Measurements from ENCODE around the gene ACSF3.
"Not testable (repeated sequence)": the region's sequence is repeated elsewhere in the genome, so short reads cannot be mapped to it uniquely, and the experiment has no call there.

The ACSF3 gene

DNA sequence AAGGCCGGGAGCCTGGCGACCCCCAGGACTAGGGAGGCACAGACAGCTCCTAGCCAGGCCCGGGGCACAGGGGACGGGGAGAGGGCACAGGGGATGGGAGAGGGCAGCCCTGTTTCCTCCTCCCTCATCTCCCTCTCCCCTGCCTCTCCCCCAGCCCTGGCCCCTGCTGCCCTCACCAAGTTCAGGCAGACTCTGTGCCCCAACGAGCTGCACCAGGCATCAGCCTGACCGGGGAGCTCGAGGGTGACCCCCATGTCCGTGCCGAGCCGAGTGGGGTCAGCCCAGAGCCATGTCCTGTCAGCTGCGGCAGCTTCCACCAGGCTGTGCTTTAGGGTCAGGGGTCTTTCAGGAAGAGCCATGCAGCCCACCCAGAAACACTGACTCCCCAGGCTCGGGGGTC is 83.8 kb downstream of the ACSF3 start:
- no peak for DNase-seq

DNA sequence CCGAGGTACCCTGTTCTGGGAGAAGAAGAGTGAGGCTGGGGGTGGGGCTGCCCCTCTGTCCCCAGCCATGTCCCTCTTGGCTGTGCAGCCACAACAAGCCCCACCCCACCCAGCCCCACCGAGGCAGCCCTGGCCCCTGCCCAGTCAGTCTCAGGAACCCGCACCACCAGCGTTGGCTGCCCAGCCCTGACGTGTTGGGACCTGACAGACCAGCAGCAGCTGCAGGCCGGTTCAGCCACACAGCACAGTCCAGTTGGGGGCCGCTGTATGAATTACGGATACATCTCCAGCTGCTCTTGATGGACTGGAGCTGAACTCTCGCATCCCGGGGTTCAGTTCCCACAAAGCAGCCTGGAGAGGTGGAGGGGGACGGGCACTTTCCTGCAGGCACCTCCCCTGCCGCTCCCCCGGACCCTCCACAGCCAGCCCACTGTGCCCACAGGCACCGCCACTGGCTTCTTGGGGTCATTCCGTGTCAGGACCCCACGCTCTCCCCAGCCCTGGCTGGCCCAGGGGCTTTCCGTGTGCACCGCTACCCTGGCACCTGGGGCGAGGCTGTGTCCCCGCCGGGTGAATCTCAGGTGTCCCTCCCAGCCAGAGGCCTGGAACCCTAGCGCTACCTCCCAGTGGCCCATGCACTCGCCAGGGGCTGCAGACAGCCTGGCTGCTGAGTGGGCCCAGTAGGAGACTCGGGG is 84.9 kb downstream of the ACSF3 start:
- no peak for DNase-seq

DNA sequence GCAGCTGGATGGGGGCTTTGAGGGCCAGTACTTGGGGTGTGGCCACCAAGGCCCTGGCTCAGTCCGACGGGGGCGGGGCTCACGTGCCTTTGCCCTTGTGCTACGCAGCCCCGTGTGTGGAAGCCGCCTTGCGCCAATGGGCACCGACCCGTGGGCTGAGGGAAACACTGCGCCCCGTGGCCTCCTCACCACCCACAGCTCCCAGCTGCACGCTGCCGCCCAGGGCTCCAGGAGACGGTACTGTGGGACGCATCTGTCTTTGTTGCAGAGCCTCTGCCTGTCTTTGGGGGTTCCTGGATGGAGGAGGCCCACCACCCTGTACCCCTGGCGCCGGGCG is 85.5 kb downstream of the ACSF3 start:
- DNase-seq, result no peak

DNA sequence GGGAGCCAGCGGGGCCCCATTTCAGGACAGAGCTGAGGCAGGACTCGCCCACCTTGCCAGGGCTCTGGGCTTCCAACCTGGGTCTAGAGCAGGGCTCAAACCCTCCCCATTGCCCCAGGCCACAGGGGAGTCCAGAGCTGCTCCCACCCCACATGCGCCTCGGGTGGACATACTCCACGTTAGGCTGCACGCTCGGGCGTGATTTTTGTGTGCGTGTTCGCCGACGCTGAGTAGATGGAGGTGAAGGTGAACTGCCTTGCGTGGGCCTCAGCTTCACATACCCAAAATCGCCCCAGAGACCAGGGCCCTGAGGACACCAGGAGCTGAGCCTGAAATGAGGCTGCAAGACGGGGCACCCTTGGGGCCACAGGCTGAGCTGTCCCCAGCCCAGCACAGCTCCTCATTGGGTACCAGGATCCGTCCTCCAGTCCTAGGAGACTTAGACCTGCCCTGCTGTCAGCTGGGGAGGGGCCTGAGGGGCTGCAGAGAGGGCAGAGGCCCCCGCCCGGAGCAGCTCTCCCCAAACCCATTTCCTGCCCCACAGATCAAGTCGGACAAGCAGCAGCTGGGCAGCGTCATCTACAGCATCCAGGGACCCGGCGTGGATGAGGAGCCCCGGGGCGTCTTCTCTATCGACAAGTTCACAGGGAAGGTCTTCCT is 86.1 kb downstream of the ACSF3 start:
- no peak for DNase-seq

DNA sequence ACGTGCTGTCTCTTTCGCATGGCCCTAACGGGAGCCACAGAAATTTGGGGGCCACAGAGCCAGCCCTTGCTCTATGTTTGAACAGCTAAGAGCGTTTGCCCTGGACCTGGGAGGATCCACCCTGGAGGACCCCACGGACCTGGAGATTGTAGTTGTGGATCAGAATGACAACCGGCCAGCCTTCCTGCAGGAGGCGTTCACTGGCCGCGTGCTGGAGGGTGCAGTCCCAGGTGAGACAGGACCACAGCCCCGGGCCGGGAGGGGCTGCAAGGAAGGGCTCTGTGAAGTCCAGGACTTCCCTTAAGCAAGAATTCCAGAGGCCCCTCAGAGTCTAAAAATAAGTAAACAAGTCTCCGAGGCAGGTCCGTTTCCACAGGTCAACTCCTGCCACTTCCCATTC is 89.8 kb downstream of the ACSF3 start:
- no peak for DNase-seq

DNA sequence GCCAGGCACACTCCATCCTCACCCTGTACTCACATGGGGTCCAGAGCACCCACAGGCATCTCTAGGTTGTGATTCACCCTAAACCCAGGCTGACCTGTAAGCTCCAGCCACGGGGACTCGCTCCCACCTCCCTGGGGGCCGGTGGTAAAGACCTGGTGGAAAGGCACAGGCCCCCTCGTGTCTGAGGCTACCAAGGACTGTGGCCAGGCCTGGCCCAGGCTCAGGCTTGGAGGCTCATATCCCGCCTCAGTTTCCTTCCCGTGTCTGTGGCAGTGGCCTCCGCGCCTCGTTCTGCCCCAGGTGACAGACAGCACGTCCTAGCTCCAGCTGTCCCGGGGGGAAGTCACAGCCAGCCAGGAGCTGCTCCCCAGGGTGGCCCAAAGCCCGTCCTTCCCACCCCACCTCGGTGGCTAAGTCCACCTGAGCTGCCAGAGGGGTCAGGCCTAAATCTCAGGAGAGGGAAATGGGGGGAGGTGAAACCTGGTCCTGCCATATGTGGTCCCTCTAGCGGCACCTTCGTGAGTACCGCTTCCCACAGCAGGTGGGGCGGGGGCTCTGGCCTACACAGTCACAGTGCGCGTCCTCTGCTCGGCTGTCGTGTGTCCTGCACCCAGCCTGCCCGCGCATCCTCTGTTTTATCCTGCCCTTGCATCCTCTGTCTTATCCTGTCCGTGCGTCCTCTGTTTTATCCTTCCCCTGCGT is 90.5 kb downstream of the ACSF3 start:
- no peak for DNase-seq

DNA sequence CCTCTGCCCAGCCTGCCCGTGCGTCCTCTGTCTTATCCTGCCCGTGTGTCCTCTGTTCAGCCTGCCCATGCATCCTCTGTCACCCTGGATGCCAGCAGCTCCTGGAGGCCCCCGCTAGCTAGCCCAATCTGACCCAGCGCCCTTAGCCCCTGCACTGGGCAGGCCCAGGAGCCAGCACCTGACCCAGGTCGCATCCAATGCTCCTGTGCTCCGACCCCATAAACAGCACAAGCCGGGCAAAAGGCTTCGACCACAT is 91.0 kb downstream of the ACSF3 start:
- DNase-seq, result no peak

DNA sequence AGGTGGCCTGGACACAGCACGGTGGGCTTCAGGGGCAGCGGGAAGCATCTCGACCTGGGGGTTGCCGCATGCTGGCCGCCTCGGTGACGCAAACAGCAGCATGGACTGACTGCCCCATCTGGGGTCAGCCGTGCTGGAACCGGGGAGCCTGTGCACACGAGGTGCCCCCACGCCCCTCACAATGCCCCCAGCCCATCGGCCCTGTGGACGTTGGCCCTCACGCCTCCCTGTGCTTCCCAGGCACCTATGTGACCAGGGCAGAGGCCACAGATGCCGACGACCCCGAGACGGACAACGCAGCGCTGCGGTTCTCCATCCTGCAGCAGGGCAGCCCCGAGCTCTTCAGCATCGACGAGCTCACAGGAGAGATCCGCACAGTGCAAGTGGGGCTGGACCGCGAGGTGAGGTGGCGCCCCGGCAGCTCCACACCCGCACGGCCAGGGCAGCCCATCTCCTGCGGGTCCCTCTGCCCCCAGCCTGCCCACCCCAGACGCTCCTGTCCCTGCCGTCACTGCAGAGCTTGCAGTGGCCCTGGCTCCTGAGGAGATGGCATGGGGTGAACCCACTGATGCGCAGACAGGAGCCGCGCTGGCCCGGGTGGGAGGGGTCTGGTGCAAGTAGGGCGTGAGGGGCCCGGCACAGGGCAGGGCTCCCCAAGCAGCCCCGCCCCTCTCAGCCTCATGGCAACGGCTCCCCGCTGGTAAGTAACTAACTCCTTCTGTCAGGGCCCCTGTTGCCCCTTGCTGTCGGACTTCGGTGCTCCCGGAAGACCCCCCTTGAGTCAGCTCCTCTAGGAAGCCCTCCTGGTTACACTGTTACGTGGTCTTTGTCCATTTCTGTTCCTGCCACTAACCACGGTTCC is 91.5 kb downstream of the ACSF3 start:
- DNase-seq, result no peak

DNA sequence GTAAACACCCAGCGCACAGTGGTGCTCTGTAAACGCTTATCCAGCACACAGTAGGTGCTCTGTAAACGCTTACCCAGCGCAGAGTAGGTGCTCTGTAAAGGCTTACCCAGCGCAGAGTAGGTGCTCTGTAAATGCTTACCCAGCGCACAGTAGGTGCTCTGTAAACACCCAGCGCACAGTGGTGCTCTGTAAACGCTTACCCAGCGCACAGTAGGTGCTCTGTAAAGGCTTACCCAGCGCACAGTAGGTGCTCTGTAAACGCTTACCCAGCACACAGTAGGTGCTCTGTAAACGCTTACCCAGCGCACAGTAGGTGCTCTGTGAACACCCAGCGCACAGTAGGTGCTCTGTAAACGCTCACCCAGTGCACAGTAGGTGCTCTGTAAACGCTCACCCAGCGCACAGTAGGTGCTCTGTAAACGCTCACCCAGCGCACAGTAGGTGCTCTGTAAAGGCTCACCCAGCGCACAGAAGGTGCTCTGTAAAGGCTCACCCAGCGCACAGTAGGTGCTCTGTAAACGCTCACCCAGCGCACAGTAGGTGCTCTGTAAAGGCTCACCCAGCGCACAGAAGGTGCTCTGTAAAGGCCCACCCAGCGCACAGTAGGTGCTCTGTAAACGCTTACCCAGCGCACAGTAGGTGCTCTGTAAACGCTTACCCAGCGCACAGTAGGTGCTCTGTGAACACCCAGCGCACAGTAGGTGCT is 92.4 kb downstream of the ACSF3 start:
- DNase-seq, result not testable (repeated sequence)

DNA sequence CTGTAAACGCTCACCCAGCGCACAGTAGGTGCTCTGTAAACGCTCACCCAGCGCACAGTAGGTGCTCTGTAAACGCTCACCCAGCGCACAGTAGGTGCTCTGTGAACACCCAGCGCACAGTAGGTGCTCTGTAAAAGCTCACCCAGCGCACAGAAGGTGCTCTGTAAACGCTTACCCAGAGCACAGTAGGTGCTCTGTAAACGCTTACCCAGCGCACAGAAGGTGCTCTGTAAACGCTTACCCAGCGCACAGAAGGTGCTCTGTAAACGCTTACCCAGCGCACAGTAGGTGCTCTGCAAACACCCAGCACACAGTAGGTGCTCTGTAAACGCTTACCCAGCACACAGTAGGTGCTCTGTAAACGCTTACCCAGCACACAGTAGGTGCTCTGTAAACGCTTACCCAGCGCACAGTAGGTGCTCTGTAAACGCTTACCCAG is 93.0 kb downstream of the ACSF3 start:
- DNase-seq, result not testable (repeated sequence)

DNA sequence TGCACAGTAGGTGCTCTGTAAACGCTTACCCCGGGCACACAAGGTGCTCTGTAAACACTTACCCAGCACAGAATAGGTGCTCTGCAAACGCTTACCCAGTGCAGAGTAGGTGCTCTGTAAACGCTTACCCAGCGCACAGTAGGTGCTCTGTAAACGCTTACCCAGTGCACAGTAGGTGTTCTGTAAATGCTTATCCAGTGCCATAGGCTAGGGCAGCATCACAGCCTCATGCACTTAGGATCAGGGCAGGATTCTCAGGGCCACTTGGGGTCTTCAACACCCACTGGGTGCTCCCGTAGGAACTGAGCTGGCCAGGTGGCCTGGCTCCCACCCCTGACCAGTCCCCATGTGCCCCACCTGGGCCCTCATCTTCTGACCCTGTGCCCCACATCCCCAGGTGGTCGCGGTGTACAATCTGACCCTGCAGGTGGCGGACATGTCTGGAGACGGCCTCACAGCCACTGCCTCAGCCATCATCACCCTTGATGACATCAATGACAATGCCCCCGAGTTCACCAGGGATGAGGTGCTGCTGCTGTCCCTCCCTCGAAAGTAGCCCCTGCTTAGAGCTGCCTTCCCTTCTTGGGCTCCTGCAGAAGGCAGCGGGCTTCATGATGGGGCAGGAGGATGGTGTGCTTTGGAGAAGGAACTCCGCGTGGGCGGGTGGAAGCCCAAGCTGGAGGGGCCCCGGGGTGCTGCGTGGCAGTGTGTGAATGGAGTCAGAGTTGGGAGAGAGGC is 93.5 kb downstream of the ACSF3 start:
- peak; percentile 40 for DNase-seq

DNA sequence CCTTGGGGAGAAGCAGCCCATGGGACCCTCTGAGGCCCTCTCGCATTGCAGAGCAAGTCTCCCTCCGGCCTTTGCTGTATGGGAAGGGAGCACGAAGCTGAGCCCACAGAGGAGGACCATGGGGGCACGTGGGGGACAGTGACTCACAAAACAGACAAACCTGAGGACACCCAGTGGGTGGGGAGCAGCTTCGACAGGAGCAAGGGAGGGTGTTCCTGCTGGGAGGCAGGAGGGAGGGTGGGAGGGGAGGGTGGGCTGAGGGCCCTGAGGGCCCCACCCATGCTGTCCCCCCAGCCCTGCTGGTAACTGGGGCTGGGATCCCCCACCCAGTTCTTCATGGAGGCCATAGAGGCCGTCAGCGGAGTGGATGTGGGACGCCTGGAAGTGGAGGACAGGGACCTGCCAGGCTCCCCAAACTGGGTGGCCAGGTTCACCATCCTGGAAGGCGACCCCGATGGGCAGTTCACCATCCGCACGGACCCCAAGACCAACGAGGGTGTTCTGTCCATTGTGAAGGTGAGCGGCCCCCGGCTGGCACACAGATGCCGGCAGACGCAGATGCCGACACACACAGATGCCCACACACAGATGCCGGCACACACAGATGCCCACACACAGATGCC is 94.2 kb downstream of the ACSF3 start:
- DNase-seq, result no peak

DNA sequence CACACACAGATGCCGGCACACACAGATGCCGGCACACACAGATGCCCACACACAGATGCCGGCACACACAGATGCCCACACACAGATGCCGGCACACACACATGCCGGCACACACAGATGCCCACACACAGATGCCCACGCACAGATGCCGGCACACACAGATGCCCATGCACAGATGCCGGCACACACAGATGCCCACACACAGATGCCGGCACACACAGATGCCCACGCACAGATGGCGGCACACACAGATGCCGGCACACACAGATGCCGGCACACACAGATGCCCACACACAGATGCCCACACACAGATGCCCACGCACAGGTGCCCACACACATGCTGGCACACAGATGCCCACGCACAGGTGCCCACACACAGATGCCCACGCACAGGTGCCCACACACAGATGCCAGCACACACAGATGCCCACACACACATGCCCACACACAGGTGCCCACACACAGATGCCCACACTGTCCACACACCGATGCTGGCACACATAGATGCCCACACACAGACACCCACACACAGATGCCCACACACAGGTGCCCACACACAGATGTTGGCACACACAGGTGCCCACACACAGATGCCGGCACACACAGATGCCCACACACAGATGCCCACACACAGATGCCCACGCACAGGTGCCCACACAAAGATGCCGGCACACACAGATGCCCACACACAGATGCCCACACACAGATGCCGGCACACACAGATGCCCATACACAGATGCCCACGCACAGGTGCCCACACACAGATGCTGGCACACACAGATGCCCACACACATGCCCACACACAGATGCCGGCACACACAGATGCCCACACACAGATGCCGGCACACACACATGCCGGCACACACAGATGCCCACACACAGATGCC is 95.1 kb downstream of the ACSF3 start:
- not testable (repeated sequence) for DNase-seq

DNA sequence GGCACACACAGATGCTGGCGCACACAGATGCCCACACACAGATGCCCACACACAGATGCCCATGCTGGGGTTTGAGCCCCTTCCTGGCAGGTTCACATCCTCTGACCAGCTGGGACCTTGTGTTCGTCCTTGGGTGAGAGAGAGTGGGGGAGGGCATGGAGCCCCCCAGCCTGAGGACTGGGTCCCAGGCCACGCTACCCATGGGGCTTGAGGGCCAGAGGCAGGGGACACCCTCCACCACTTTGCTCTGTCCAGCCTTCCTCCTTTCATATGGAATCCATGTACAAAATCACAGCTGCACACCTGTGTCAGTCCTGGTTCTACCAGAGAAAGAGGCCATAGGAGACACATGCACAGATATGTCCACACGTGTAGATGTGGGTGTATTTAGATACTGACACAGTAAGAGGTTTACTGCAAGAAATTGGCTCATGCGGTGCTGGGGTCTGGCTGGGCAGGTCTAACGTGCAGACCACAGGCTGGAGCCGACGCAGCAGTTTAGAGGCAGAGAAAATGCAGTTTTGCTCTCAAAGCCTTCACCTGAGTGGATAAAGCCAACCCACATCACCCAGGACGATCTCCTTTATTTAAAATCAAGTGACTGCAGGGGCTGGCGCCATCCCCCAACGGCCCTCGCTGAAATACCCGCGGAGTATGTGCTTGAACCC is 95.8 kb downstream of the ACSF3 start:
- DNase-seq, result no peak

DNA sequence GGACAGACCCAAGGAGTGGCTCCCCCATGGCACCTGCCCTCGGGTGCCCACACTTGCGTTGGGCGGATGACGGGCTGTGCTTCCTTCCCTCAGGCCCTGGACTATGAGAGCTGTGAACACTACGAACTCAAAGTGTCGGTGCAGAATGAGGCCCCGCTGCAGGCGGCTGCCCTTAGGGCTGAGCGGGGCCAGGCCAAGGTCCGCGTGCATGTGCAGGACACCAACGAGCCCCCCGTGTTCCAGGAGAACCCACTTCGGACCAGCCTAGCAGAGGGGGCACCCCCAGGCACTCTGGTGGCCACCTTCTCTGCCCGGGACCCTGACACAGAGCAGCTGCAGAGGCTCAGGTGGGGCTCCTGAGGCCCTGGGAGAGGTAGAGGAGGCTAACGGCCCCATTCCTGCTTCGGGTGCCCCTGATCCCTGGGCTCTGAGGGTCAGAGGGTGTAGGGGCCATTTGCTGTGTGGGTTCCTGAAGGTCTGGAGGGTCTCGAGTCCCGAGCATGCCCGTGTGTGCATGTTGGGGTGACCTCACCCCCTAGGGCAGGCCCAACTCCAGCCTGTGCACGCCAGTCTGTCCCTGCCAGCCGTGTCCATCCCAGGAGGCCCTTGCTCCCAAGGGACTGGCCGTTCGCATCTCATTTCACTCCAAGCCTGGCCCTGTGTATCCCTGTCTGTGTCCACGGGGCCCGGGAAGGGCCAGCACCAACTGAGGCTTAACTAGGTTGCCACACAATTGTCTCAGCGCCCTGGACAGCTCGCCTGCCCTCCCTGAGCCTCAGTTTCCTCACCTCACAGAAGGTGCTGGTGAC is 96.7 kb downstream of the ACSF3 start:
- no peak for DNase-seq

DNA sequence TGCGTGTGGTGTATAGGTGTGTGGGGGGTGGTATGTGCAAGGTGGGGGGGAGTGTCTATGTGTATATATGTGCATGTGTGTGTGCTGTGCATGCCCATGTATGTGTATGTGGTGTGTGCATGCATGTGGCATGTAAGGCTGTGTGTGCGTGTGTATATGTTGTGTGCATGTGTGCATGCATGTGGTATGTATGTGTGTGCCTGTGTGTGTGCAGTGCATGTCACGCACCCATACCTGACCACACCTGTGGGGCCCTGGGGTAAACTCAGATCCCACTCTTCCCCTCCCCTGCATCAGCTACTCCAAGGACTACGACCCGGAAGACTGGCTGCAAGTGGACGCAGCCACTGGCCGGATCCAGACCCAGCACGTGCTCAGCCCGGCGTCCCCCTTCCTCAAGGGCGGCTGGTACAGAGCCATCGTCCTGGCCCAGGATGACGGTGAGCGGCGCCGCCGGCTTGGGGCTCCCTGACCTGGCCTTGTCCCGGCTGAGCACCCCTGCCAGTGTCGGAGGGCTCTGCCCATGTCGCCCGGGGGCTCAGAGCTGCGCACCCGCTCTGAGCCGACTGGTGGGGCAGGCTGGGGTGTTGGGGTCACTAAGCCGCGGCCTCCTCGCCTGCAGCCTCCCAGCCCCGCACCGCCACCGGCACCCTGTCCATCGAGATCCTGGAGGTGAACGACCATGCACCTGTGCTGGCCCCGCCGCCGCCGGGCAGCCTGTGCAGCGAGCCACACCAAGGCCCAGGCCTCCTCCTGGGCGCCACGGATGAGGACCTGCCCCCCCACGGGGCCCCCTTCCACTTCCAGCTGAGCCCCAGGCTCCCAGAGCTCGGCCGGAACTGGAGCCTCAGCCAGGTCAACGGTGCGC is 97.6 kb downstream of the ACSF3 start:
- no peak for DNase-seq

DNA sequence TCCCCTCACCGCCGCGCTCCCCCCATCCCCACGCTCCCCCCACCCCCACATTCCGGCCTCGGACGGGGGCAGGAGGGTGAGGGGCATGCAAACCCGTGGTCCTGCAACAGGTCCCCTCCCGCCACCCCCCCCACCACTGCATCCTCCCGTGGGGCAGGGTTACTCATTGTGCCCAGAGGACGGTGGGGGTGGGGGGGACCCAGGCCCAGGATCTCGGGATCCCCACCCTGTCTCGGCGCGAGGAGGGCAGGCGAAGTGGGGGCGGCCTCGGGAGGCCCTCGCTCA is 98.2 kb downstream of the ACSF3 start:
- no peak for DNase-seq

DNA sequence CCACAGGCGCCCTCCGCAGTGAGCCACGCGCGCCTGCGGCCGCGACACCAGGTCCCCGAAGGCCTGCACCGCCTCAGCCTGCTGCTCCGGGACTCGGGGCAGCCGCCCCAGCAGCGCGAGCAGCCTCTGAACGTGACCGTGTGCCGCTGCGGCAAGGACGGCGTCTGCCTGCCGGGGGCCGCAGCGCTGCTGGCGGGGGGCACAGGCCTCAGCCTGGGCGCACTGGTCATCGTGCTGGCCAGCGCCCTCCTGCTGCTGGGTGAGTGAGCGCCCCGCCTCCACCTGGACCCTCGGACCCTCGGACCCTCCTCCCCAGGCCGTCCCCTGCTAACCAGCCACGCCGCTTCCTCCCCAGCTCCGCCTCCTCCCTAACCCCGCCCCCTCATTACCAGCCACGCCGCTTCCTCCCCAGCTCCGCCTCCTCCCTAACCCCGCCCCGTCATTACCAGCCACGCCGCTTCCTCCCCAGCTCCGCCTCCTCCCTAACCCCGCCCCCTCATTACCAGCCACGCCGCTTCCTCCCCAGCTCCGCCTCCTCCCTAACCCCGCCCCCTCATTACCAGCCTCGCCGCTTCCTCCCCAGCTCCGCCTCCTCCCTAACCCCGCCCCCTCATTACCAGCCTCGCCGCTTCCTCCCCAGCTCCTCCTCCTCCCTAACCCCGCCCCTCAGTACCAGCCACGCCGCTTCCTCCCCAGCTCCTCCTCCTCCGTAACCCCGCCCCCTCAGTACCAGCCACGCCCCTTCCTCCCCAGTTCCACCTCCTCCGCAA is 98.7 kb downstream of the ACSF3 start:
- DNase-seq, result peak; percentile 85
